Measurements from ENCODE around the gene PCA3. TPM values are rescaled to one million over a fixed set of nuclear protein-coding genes. Genes with fewer than 3 reads are reported as not detected.

Gene PCA3
- polyA plus RNA-seq, 2 of the 4 experiments (the other 2 are of a cell fraction) = not detected

DNA sequence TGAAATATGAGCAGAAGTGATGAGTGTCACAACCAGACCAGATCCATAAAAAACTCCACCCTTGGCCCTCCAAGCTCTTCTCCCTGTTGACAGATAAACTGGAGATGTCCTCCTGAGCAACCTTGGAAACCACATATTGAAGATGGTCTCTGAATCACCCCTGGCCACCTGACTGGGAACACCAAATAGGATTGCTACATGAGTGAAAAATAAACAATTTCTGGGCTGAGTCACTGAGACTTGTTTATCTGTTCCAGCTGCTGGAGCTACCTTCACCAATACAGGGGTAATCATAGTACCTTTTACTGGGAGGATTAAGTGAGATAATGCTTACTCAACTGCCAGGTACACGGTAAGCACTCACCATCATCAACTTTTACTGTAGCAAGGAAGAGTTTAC is 53.3 kb downstream of the PCA3 start (continued):
- TF ChIP-seq, protein P1, sequence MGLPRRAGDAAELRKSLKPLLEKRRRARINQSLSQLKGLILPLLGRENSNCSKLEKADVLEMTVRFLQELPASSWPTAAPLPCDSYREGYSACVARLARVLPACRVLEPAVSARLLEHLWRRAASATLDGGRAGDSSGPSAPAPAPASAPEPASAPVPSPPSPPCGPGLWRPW (IDR thresholded peaks at IDR 0.05) = no peak
- TF ChIP-seq, protein P2, sequence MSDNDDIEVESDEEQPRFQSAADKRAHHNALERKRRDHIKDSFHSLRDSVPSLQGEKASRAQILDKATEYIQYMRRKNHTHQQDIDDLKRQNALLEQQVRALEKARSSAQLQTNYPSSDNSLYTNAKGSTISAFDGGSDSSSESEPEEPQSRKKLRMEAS (IDR thresholded peaks at IDR 0.05) = no peak; the same call in 1 of the 2 replicates
- no peak for TF ChIP-seq NFE2L2 (conservative IDR thresholded peaks at IDR 0.05; ENCODE audit: low read length)
- TF ChIP-seq, protein P3, sequence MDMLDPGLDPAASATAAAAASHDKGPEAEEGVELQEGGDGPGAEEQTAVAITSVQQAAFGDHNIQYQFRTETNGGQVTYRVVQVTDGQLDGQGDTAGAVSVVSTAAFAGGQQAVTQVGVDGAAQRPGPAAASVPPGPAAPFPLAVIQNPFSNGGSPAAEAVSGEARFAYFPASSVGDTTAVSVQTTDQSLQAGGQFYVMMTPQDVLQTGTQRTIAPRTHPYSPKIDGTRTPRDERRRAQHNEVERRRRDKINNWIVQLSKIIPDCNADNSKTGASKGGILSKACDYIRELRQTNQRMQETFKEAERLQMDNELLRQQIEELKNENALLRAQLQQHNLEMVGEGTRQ (IDR thresholded peaks at IDR 0.05) = peak; percentile 80
- no peak for TF ChIP-seq KDM5A (IDR thresholded peaks at IDR 0.05)

DNA sequence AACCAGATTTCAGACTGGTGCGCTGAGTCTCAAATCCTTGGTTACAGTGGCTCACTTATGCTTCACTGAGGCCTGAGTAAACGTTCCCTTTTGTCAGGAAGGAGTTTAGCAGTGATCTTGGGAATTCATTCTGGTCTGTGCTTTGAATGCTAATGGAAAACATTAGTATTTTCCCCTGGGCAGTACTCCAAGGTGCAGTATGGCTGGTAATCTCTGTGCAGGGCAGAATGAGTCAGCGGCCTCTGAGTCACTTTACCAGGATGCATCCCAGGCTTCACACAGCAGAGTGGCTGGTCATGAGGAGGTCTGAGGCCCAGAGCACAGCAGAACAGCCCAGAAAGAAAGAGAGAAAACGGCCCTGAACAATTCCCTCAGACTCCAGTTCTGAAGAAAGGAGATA is 54.0 kb downstream of the PCA3 start:
- ChIA-PET CTCF (interaction anchor here (0.7 to 1.3 kb wide), 3 partner anchors 67 to 176 kb away, joined by 3 to 5 read pairs (median 3); no protein-coding TSS in a partner anchor), POLR2A (no interaction called here)
- WGBS (ENCODE audit: missing lambda C conversion rate) = 20% methylated on average over 4 of the region's 4 CpGs
- H3K4me1 ChIP-seq = peaks cover 21% of the 10 kb centered on the region
- H3K4me2 ChIP-seq = peak overlapping the region; percentile 61
- FAIRE-seq (peak; percentile 97), ATAC-seq (peak; percentile 100), DNase-seq (ENCODE audit: low read depth in 1 of 2, low spot score in 1 of 2) (peak; percentile 63 to 80)
- H3K27ac ChIP-seq = peak overlapping the region; percentile 62 to 74
- H3K4me3 ChIP-seq = no peak overlapping the region
- no peaks in the 10 kb centered on the region for H3K9me3 ChIP-seq
- TF ChIP-seq JUNB (IDR thresholded peaks at IDR 0.05) (peak; percentile 74), NR3C1 (IDR thresholded peaks at IDR 0.05) (no peak), TFCP2L1 (CRISPR knock-in tag; IDR thresholded peaks at IDR 0.05) (no peak), EP300 (IDR thresholded peaks at IDR 0.05) (no peak), CEBPB (IDR thresholded peaks at IDR 0.05) (0 out of 4 replicates have a peak, but pooled peaks of 1 of the 2 experiments have one; percentile 22), FOSL2 (IDR thresholded peaks at IDR 0.05) (peak; percentile 94), FOSL2 (CRISPR knock-in tag; IDR thresholded peaks at IDR 0.05) (peak; percentile 93), GATA3 (IDR thresholded peaks at IDR 0.05; ENCODE audit: borderline replicate concordance) (peak; percentile 37; the same call in 1 of the 2 replicates), RAD21 (conservative IDR thresholded peaks at IDR 0.05 in 1 of 2, IDR thresholded peaks at IDR 0.05 in 1 of 2) (peak in 1 of 2 experiments; percentile 9; a peak in 1 of 5 replicates)
- TF ChIP-seq, protein P4, sequence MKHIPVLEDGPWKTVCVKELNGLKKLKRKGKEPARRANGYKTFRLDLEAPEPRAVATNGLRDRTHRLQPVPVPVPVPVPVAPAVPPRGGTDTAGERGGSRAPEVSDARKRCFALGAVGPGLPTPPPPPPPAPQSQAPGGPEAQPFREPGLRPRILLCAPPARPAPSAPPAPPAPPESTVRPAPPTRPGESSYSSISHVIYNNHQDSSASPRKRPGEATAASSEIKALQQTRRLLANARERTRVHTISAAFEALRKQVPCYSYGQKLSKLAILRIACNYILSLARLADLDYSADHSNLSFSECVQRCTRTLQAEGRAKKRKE (CRISPR knock-in tag; IDR thresholded peaks at IDR 0.05; ENCODE audit: low read depth) = no peak
- TF ChIP-seq, protein P5, sequence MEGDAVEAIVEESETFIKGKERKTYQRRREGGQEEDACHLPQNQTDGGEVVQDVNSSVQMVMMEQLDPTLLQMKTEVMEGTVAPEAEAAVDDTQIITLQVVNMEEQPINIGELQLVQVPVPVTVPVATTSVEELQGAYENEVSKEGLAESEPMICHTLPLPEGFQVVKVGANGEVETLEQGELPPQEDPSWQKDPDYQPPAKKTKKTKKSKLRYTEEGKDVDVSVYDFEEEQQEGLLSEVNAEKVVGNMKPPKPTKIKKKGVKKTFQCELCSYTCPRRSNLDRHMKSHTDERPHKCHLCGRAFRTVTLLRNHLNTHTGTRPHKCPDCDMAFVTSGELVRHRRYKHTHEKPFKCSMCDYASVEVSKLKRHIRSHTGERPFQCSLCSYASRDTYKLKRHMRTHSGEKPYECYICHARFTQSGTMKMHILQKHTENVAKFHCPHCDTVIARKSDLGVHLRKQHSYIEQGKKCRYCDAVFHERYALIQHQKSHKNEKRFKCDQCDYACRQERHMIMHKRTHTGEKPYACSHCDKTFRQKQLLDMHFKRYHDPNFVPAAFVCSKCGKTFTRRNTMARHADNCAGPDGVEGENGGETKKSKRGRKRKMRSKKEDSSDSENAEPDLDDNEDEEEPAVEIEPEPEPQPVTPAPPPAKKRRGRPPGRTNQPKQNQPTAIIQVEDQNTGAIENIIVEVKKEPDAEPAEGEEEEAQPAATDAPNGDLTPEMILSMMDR (IDR thresholded peaks at IDR 0.05) = no peak
- TF ChIP-seq, protein P6, sequence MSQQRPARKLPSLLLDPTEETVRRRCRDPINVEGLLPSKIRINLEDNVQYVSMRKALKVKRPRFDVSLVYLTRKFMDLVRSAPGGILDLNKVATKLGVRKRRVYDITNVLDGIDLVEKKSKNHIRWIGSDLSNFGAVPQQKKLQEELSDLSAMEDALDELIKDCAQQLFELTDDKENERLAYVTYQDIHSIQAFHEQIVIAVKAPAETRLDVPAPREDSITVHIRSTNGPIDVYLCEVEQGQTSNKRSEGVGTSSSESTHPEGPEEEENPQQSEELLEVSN (IDR thresholded peaks at IDR 0.05; ENCODE audit: borderline replicate concordance, low read depth) = peak; percentile 48; the same call in 1 of the 2 replicates
- TF ChIP-seq, protein P2 (IDR thresholded peaks at IDR 0.05) = peak; percentile 81
- TF ChIP-seq, protein P1 (IDR thresholded peaks at IDR 0.05) = no peak

DNA sequence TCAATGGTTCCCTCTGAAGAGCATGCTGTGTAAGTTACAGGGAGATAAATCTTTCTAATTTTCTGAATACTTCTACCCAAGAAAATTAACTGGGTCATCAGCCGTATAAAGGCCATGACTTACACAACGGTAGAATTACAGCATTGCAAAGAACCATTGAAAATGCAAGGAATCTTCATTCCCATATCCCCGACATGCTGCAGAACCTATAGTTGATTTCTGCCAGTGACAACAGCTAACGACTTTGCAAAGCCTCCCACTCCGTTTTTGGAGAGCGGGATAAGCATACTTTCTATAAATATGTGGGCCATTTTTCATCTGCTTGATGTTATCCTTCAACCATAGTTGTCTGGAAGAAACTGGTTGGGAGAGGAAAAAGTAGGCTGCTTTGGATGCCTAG is 56.2 kb downstream of the PCA3 start:
- CTCF ChIA-PET = no interaction called here

More for the DNA sequence above, 56.2 kb downstream of the PCA3 start:
- POLR2A ChIA-PET = no interaction called here
- no peak overlapping the region for H3K27ac ChIP-seq
- no peak for ATAC-seq
- TF ChIP-seq, protein P6 (IDR thresholded peaks at IDR 0.05; ENCODE audit: borderline replicate concordance, low read depth) = no peak
- TF ChIP-seq MYC (IDR thresholded peaks at IDR 0.05; ENCODE audit: borderline replicate concordance, low read length) = no peak
- TF ChIP-seq, protein P5 (IDR thresholded peaks at IDR 0.05) = no peak
- no peak for TF ChIP-seq NR3C1 (IDR thresholded peaks at IDR 0.05)
- TF ChIP-seq, protein P7, sequence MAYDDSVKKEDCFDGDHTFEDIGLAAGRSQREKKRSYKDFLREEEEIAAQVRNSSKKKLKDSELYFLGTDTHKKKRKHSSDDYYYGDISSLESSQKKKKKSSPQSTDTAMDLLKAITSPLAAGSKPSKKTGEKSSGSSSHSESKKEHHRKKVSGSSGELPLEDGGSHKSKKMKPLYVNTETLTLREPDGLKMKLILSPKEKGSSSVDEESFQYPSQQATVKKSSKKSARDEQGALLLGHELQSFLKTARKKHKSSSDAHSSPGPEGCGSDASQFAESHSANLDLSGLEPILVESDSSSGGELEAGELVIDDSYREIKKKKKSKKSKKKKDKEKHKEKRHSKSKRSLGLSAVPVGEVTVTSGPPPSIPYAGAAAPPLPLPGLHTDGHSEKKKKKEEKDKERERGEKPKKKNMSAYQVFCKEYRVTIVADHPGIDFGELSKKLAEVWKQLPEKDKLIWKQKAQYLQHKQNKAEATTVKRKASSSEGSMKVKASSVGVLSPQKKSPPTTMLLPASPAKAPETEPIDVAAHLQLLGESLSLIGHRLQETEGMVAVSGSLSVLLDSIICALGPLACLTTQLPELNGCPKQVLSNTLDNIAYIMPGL (CRISPR knock-in tag; IDR thresholded peaks at IDR 0.05; ENCODE audit: borderline replicate concordance) = no peak
- no peak overlapping the region for H3K4me2 ChIP-seq
- no peaks in the 10 kb centered on the region for H3K9me3 ChIP-seq
- no peak for DNase-seq (ENCODE audit: low read depth in 1 of 2, low spot score in 1 of 2)
- 88% methylated on average over 6 of the region's 6 CpGs for WGBS (ENCODE audit: missing lambda C conversion rate)
- H3K4me1 ChIP-seq = peaks cover 21% of the 10 kb centered on the region
- FAIRE-seq = no peak
- no peak overlapping the region for H3K4me3 ChIP-seq
